ENCODE measurements around the gene LSMEM2.
"Not testable (repeated sequence)": the region's sequence is repeated elsewhere in the genome, so short reads cannot be mapped to it uniquely, and the experiment has no call there.

LSMEM2 gene

GRCh38 chr3:50302095-50303012, 23.5 kb downstream of the LSMEM2 start:
- DNase-seq = no peak

- DNase-seq = no peak
These were observed 24.3 kb downstream of the LSMEM2 start, which contains the start of gene HYAL1 for GRCh38 chr3:50303013-50303815. TSS of gene HYAL1 (minus strand) at chr3:50303574. CDS start at chr3:50302956, 618 bp downstream.

GRCh38 chr3:50304601-50305000, 25.7 kb downstream of the LSMEM2 start:
- DNase-seq = no peak

- not testable (repeated sequence) for DNase-seq
These were observed 33.2 kb downstream of the LSMEM2 start for GRCh38 chr3:50312041-50312440.

GRCh38 chr3:50314342-50314741, 35.5 kb downstream of the LSMEM2 start:
- no peak for DNase-seq

GRCh38 chr3:50314816-50315215, 35.9 kb downstream of the LSMEM2 start:
- no peak for DNase-seq

GRCh38 chr3:50316657-50317242, 37.9 kb downstream of the LSMEM2 start:
- no peak for DNase-seq

- no peak for DNase-seq
These were observed 38.4 kb downstream of the LSMEM2 start for GRCh38 chr3:50317300-50317699.

- no peak for DNase-seq
These were observed 39.3 kb downstream of the LSMEM2 start for GRCh38 chr3:50318163-50318562.

GRCh38 chr3:50318615-50319014, 39.7 kb downstream of the LSMEM2 start:
- DNase-seq = no peak

- DNase-seq = no peak
These were observed 40.5 kb downstream of the LSMEM2 start for GRCh38 chr3:50319181-50319893.

GRCh38 chr3:50319894-50320625, 41.2 kb downstream of the LSMEM2 start:
- DNase-seq = no peak

- no peak for DNase-seq
These were observed 42.0 kb downstream of the LSMEM2 start for GRCh38 chr3:50320853-50321335.

GRCh38 chr3:50321336-50322114, 42.6 kb downstream of the LSMEM2 start:
- DNase-seq = peak; percentile 53

GRCh38 chr3:50322115-50322385, 43.2 kb downstream of the LSMEM2 start:
- no peak for DNase-seq

GRCh38 chr3:50322386-50323091, 43.7 kb downstream of the LSMEM2 start, which contains the start of gene HYAL2:
TSS of gene HYAL2 (minus strand) at chr3:50322745. CDS start at chr3:50320489, 2,256 bp downstream.
- DNase-seq = peak; percentile 25

GRCh38 chr3:50323092-50323600, 44.3 kb downstream of the LSMEM2 start:
- no peak for DNase-seq

GRCh38 chr3:50323614-50324199, 44.8 kb downstream of the LSMEM2 start:
- DNase-seq = no peak

GRCh38 chr3:50324351-50325112, 45.6 kb downstream of the LSMEM2 start:
- no peak for DNase-seq
